Testis (tissue), 3 donors: Measurements from ENCODE around the gene SLX4. TPM values are rescaled to one million over a fixed set of nuclear protein-coding genes. Genes with fewer than 3 reads are reported as not detected.

ENCODE experiments used
- DNase-seq: peaks from one replicate; pipeline ENCODE4 v3.0.0-alpha.2; 2019
- H3K27ac ChIP-seq, 2 donors: fragments of 200-600 bp; sonication (generic); one replicate each; pipeline ENCODE4 v1.5.1; 2019
- H3K27me3 ChIP-seq: fragments of 200-600 bp; sonication (generic); one replicate; pipeline ENCODE4 v1.5.1; 2019
- H3K36me3 ChIP-seq: fragments of 200-600 bp; sonication (generic); one replicate; pipeline ENCODE4 v1.5.1; 2017; ENCODE audit warnings: low read depth; ENCODE audit errors: missing control alignments
- H3K4me1 ChIP-seq: fragments of 200-600 bp; sonication (generic); one replicate; pipeline ENCODE4 v1.5.1; 2019
- H3K4me3 ChIP-seq, 2 donors: fragments of 200-600 bp; sonication (generic); one replicate each; pipeline ENCODE4 v1.5.1; 2017 to 2019
- H3K9me3 ChIP-seq: fragments of 200-600 bp; sonication (generic); one replicate; pipeline ENCODE4 v1.5.1; 2017
- CTCF ChIP-seq, 3 experiments: fragments of 450-650 bp in 2 of 3; fragments of 200-600 bp in 1 of 3; sonication (generic) in 1 of 3; IDR thresholded peaks; one replicate each; pipeline ENCODE4 v1.5.1; 2016 to 2019; ENCODE audit warnings: antibody characterized with exemption in 3 of 3, mild to moderate bottlenecking in 2 of 3, moderate library complexity in 1 of 3
- POLR2A ChIP-seq: fragments of 450-650 bp; IDR thresholded peaks from one replicate; pipeline ENCODE4 v1.6.1; 2017; ENCODE audit warnings: antibody characterized with exemption, mild to moderate bottlenecking, moderate library complexity
- WGBS, 2 donors: methylation state at CpG; one replicate each; pipeline ENCODE4 v1.1.5; 2018; 5-methylcytosine and 5-hydroxymethylcytosine counted together
- intact Hi-C: fragments of 100-400 bp; cut with DNase I; formaldehyde crosslinking; loops from one replicate; pipeline ENCODE4 v1.15.1; 2023; ENCODE audit warnings: low total_unique reads
- polyA plus RNA-seq: library from polyadenylated mRNA; stranded (reverse); fragments of 350-450 nt; fragmentation: Illumina TruSeq; extraction: RNeasy Lipid Tissue Mini Kit (QIAGEN cat#74804); gene quantifications from one replicate; pipeline ENCODE4 v1.2.3, GENCODE V29; 2014; ENCODE audit warnings: low read depth, low replicate concordance; ENCODE audit not compliant: insufficient read depth
- total RNA-seq, 2 donors: library from RNA; depleted of rRNA; stranded (reverse); fragments of >200 nt; gene quantifications; one replicate each; pipeline ENCODE4 v1.2.3, GENCODE V29; 2016

Gene SLX4
- total and polyA plus RNA-seq, 3 donors from 2014 or later: 25.9 to 41.3 (median 28.0) TPM

- no peak overlapping the region for H3K4me3 ChIP-seq
- H3K27me3 ChIP-seq: no peaks in the 10 kb centered on the region
- H3K36me3 ChIP-seq: no peaks in the 10 kb centered on the region
- no peaks in the 10 kb centered on the region for H3K4me1 ChIP-seq
- DNase-seq: no peak
- no peaks in the 10 kb centered on the region for H3K9me3 ChIP-seq
- intact Hi-C loops: no loop called here
- no peak overlapping the region for H3K27ac ChIP-seq
- 83 to 84% methylated on average over 8 of the region's 8 CpGs for WGBS, 2 donors
- TF ChIP-seq POLR2A (no peak), CTCF (IDR thresholded peaks at IDR 0.05) (no peak)
Observed at GRCh38 chr16:3578121-3578520, 33.3 kb downstream of the SLX4 start.

- Histone ChIP-seq H3K36me3 (no peaks in the 10 kb centered on the region), H3K27me3 (no peaks in the 10 kb centered on the region), H3K4me1 (no peaks in the 10 kb centered on the region), H3K27ac (no peak within 1 kb of the TSS), H3K9me3 (no peaks in the 10 kb centered on the region), H3K4me3 (no peak within 1 kb of the TSS)
- 64 to 65% methylated on average over 12 to 18 of the region's 18 CpGs for WGBS, 2 donors
- no peak for DNase-seq
- TF ChIP-seq CTCF (IDR thresholded peaks at IDR 0.05) (no peak), POLR2A (no peak)
- intact Hi-C loops: no loop called here
Observed at GRCh38 chr16:3577302-3577752, 34.1 kb downstream of the SLX4 start, which contains the start of gene NLRC3. NLRC3 (minus strand) TSS chr16:3577403; CDS start chr16:3565036, 12,367 bp downstream.

GRCh38 chr16:3576211-3576610, 35.2 kb downstream of the SLX4 start:
- Histone ChIP-seq H3K27me3 (no peaks in the 10 kb centered on the region), H3K9me3 (no peaks in the 10 kb centered on the region), H3K36me3 (no peaks in the 10 kb centered on the region), H3K4me3 (no peak overlapping the region), H3K4me1 (no peaks in the 10 kb centered on the region), H3K27ac (no peak overlapping the region)
- intact Hi-C loops: no loop called here
- WGBS, 2 donors: 87 to 91% methylated on average over 3 to 11 of the region's 11 CpGs
- DNase-seq: no peak
- TF ChIP-seq CTCF (IDR thresholded peaks at IDR 0.05) (no peak), POLR2A (no peak)

GRCh38 chr16:3575491-3575890, 35.9 kb downstream of the SLX4 start:
- H3K4me3 ChIP-seq: no peak overlapping the region
- no peaks in the 10 kb centered on the region for H3K4me1 ChIP-seq
- H3K36me3 ChIP-seq: no peaks in the 10 kb centered on the region
- H3K27ac ChIP-seq: no peak overlapping the region
- H3K9me3 ChIP-seq: no peaks in the 10 kb centered on the region
- intact Hi-C loops: no loop called here
- no peaks in the 10 kb centered on the region for H3K27me3 ChIP-seq
- 88 to 90% methylated on average over 7 to 13 of the region's 13 CpGs for WGBS, 2 donors
- no peak for DNase-seq
- TF ChIP-seq CTCF (IDR thresholded peaks at IDR 0.05) (no peak), POLR2A (no peak)

- no peaks in the 10 kb centered on the region for H3K9me3 ChIP-seq
- WGBS, 2 donors: 87 to 97% methylated on average over 10 to 14 of the region's 14 CpGs
- intact Hi-C loops: no loop called here
- TF ChIP-seq CTCF (IDR thresholded peaks at IDR 0.05) (no peak), POLR2A (no peak)
- H3K36me3 ChIP-seq: no peaks in the 10 kb centered on the region
- H3K4me1 ChIP-seq: no peaks in the 10 kb centered on the region
- H3K27ac ChIP-seq: no peak overlapping the region
- no peak overlapping the region for H3K4me3 ChIP-seq
- no peaks in the 10 kb centered on the region for H3K27me3 ChIP-seq
- no peak for DNase-seq
Observed at GRCh38 chr16:3574195-3574594, 37.2 kb downstream of the SLX4 start.
